SK-N-SH (cell line): ENCODE results near the gene NUP62CL. TPM values are rescaled to one million over a fixed set of nuclear protein-coding genes. Genes with fewer than 3 reads are reported as not detected.

Experiments
- CTCF ChIA-PET: fragments of 300-600, 350-600 bp; formaldehyde crosslinking; extraction: SDS; loops from one replicate; lab custom pipeline; 2021; lab: Yijun Ruan, JAX
- POLR2A ChIA-PET: fragments of 350-600 bp; sonication (Branson Sonifier 250); formaldehyde crosslinking; extraction: SDS; loops from one replicate; lab custom pipeline; 2020; ENCODE audit warnings: antibody characterized with exemption, inconsistent platforms; lab: Yijun Ruan, JAX
- DNase-seq: peaks from one replicate; pipeline ENCODE4 v3.0.0; 2012
- H2AFZ ChIP-seq: fragments of 200-600 bp; sonication (generic); 2 replicates; pipeline ENCODE4 v1.8.1; 2016; ENCODE audit warnings: antibody characterized with exemption, mild to moderate bottlenecking, low read depth
- H3F3A ChIP-seq: fragments of 200-600 bp; sonication (generic); replicated peaks from 2 replicates; pipeline ENCODE3; 2016; ENCODE audit warnings: antibody characterized with exemption, mild to moderate bottlenecking; ENCODE audit not compliant: insufficient read depth
- H3K27ac ChIP-seq, 2 experiments: fragments of 200-500 bp in 1 of 2; fragments of 200-600 bp in 1 of 2; sonication (Bioruptor generic) in 1 of 2; sonication (generic), shearing (Covaris generic) in 1 of 2; 2 replicates each; pipeline versions ENCODE4 v1.5.1 to v1.6.1; 2014 to 2016; ENCODE audit warnings: low read depth in 2 of 2, inconsistent platforms in 1 of 2, low read length in 1 of 2, mild to moderate bottlenecking in 1 of 2, mixed read lengths in 1 of 2
- H3K27me3 ChIP-seq: fragments of 200-600 bp; sonication (generic), shearing (Covaris generic); 2 replicates; pipeline ENCODE4 v1.6.1; 2016; ENCODE audit warnings: mixed run types; ENCODE audit not compliant: insufficient read depth
- H3K36me3 ChIP-seq, 2 experiments: fragments of 200-500 bp in 1 of 2; fragments of 200-600 bp in 1 of 2; sonication (Bioruptor generic) in 1 of 2; sonication (generic) in 1 of 2; replicated peaks in 1 of 2; 2 replicates each; pipeline versions ENCODE3 to v1.5.1; 2014 to 2016; ENCODE audit warnings: low read length in 1 of 2, mild to moderate bottlenecking in 1 of 2; ENCODE audit not compliant: insufficient read depth in 2 of 2, control insufficient read depth in 1 of 2
- H3K4me1 ChIP-seq, 2 experiments: fragments of 200-500 bp in 1 of 2; fragments of 200-600 bp in 1 of 2; sonication (Bioruptor generic) in 1 of 2; sonication (generic), shearing (Covaris generic) in 1 of 2; 2 replicates each; pipeline versions ENCODE4 v1.5.1 to v1.6.1; 2014 to 2016; ENCODE audit warnings: low read depth in 1 of 2, low read length in 1 of 2, mixed run types in 1 of 2; ENCODE audit not compliant: insufficient read depth in 2 of 2, control insufficient read depth in 1 of 2
- H3K4me2 ChIP-seq: fragments of 200-600 bp; sonication (generic), shearing (Covaris generic); 2 replicates; pipeline ENCODE4 v1.6.1; 2017; ENCODE audit warnings: mixed run types
- H3K4me3 ChIP-seq, 2 experiments: fragments of 200-500 bp in 1 of 2; fragments of 200-600 bp in 1 of 2; sonication (Bioruptor generic) in 1 of 2; sonication (generic), shearing (Covaris generic) in 1 of 2; 2 replicates each; pipeline versions ENCODE4 v1.5.1 to v1.8.1; 2014 to 2016; ENCODE audit warnings: low read depth in 2 of 2, inconsistent platforms in 1 of 2, low read length in 1 of 2, mild to moderate bottlenecking in 1 of 2, mixed read lengths in 1 of 2, moderate library complexity in 1 of 2
- H3K79me2 ChIP-seq: fragments of 200-600 bp; sonication (generic); 2 replicates; pipeline ENCODE4 v1.8.1; 2017; ENCODE audit warnings: mild to moderate bottlenecking; ENCODE audit not compliant: insufficient read depth
- H3K9ac ChIP-seq: fragments of 200-600 bp; sonication (generic); 2 replicates; pipeline ENCODE4 v1.6.1; 2017; ENCODE audit warnings: mixed run types
- H3K9me2 ChIP-seq: fragments of 200-600 bp; sonication (generic); 2 replicates; pipeline ENCODE4 v1.6.1; 2017; ENCODE audit warnings: mixed run types
- H3K9me3 ChIP-seq: fragments of 200-600 bp; sonication (generic); 2 replicates; pipeline ENCODE4 v1.6.1; 2017; ENCODE audit warnings: mixed run types, mild to moderate bottlenecking, moderate library complexity
- H4K20me1 ChIP-seq: fragments of 200-600 bp; sonication (generic); 2 replicates; pipeline ENCODE4 v1.6.1; 2017; ENCODE audit warnings: mild to moderate bottlenecking, mixed run types; ENCODE audit not compliant: insufficient read depth
- CTCF ChIP-seq: fragments of 200-600 bp; sonication (generic); IDR thresholded peaks from 2 replicates; pipeline ENCODE4 v1.6.1; 2017; ENCODE audit warnings: antibody characterized with exemption, mild to moderate bottlenecking, moderate library complexity
- ELF1 ChIP-seq: IDR thresholded peaks from 2 replicates; pipeline ENCODE4 v1.4.0; 2012
- FOXJ3 ChIP-seq: sonication (generic); formaldehyde crosslinking; IDR thresholded peaks from 2 replicates; pipeline ENCODE4 v1.5.1; 2020; ENCODE audit warnings: mild to moderate bottlenecking, missing genetic modification reagents
- IRF3 ChIP-seq: fragments of 150-350 bp; IDR thresholded peaks from 2 replicates; pipeline ENCODE4 v1.6.1; 2016; ENCODE audit warnings: mild to moderate bottlenecking, low read depth, low read length
- MXI1 ChIP-seq: IDR thresholded peaks from 2 replicates; pipeline ENCODE4 v1.6.1; 2012; ENCODE audit warnings: mild to moderate bottlenecking, low read depth, low read length, improper control_type of control experiment
- NRF1 ChIP-seq: IDR thresholded peaks from 2 replicates; pipeline ENCODE4 v1.6.1; 2012; ENCODE audit warnings: low read depth, mild to moderate bottlenecking, low read length
- PBX3 ChIP-seq: IDR thresholded peaks from 2 replicates; pipeline ENCODE4; 2012
- POLR2AphosphoS5 ChIP-seq: IDR thresholded peaks from 2 replicates; pipeline ENCODE4 v1.6.1; 2012; ENCODE audit warnings: low read depth, low read length
- RAD21 ChIP-seq: IDR thresholded peaks from 2 replicates; pipeline ENCODE4 v1.6.1; 2012; ENCODE audit warnings: mild to moderate bottlenecking, low read length
- RCOR1 ChIP-seq: fragments of 150-350 bp; IDR thresholded peaks from 2 replicates; pipeline ENCODE4 v1.6.1; 2017; ENCODE audit warnings: antibody characterized with exemption, low read length
- SIN3A ChIP-seq: IDR thresholded peaks from 2 replicates; pipeline ENCODE4 v1.6.1; 2012; ENCODE audit warnings: low read depth, mild to moderate bottlenecking, low read length, moderate library complexity, borderline replicate concordance
- SMC3 ChIP-seq: IDR thresholded peaks from 2 replicates; pipeline ENCODE4 v1.6.1; 2012; ENCODE audit warnings: low read depth, low read length, improper control_type of control experiment
- TAF1 ChIP-seq: IDR thresholded peaks from 2 replicates; pipeline ENCODE4 v1.6.1; 2012; ENCODE audit warnings: low read depth, mild to moderate bottlenecking, low read length, moderate library complexity, borderline replicate concordance
- USF2 ChIP-seq: fragments of 150-350 bp; IDR thresholded peaks from 2 replicates; pipeline ENCODE4 v1.6.1; 2017; ENCODE audit warnings: antibody characterized with exemption, low read length, low read depth, borderline replicate concordance
- ZBTB33 ChIP-seq: IDR thresholded peaks from 2 replicates; pipeline ENCODE4 v1.4.0; 2012; ENCODE audit warnings: low read depth, borderline replicate concordance
- WGBS: methylation state at CpG from one replicate; pipeline ENCODE4 v1.1.6; 2017; ENCODE audit warnings: low lambda C conversion rate; 5-methylcytosine and 5-hydroxymethylcytosine counted together
- polyA plus RNA-seq, 3 experiments: library from polyadenylated mRNA; depleted of rRNA; stranded (reverse); fragments of >200 nt; gene quantifications; 2 replicates each; pipeline ENCODE4 v1.2.3, GENCODE V29; 2012

The NUP62CL gene
- polyA plus RNA-seq, 1 of the 3 experiments (the other 2 are of a cell fraction), result 3.3 TPM

- no peak overlapping the region for H3K4me3 ChIP-seq
- DNase-seq, result no peak
- H3K9ac ChIP-seq, result no peak overlapping the region
- no peak overlapping the region for H3K4me2 ChIP-seq
- no peaks in the 10 kb centered on the region for H4K20me1 ChIP-seq
- no peaks in the 10 kb centered on the region for H3F3A ChIP-seq
- WGBS, result 39% methylated on average over 5 of the region's 6 CpGs
- no peaks in the 10 kb centered on the region for H3K9me3 ChIP-seq
- H3K9me2 ChIP-seq, result no peaks in the 10 kb centered on the region
- POLR2A ChIA-PET, result no interaction called here
- no peaks in the 10 kb centered on the region; the same call in 1 of the 2 replicates for H3K27me3 ChIP-seq
- no peaks in the 10 kb centered on the region for H3K36me3 ChIP-seq
- H3K79me2 ChIP-seq, result no peaks in the 10 kb centered on the region
- TF ChIP-seq SIN3A, result no peak
- TF ChIP-seq IRF3, result no peak
- no peak for TF ChIP-seq POLR2AphosphoS5
- no peak for TF ChIP-seq PBX3
- TF ChIP-seq, all 33 proteins: peak for 0
- H3K4me1 ChIP-seq, result no peaks in the 10 kb centered on the region; a peak in 1 of 4 replicates
- CTCF ChIA-PET, result no interaction called here
- no peak overlapping the region for H3K27ac ChIP-seq
- H2AFZ ChIP-seq, result no peak overlapping the region
Observed at GRCh38 chrX:107154787-107155620, 51.2 kb downstream of the NUP62CL start.

GRCh38 chrX:107153005-107153404 lies 53.2 kb downstream of the NUP62CL start:
- Histone ChIP-seq H4K20me1 (no peaks in the 10 kb centered on the region), H3K4me3 (no peak overlapping the region), H3K9ac (no peak overlapping the region), H3K9me2 (no peaks in the 10 kb centered on the region), H3K27me3 (no peaks in the 10 kb centered on the region; the same call in 1 of the 2 replicates), H3K79me2 (no peaks in the 10 kb centered on the region), H3K9me3 (no peaks in the 10 kb centered on the region), H3F3A (no peaks in the 10 kb centered on the region), H3K4me1 (no peaks in the 10 kb centered on the region; a peak in 1 of 4 replicates), H3K27ac (no peak overlapping the region), H2AFZ (no peak overlapping the region), H3K4me2 (no peak overlapping the region), H3K36me3 (no peaks in the 10 kb centered on the region)
- WGBS, result 49% methylated on average over 5 of the region's 5 CpGs
- no peak for DNase-seq
- ChIA-PET POLR2A (no interaction called here), CTCF (no interaction called here)
- TF ChIP-seq TAF1, result no peak
- no peak for TF ChIP-seq RAD21
- TF ChIP-seq CTCF, result no peak
- no peak for TF ChIP-seq SMC3
- TF ChIP-seq ELF1, result no peak
- no peak for TF ChIP-seq POLR2AphosphoS5
- TF ChIP-seq FOXJ3, result no peak
- no peak for TF ChIP-seq MXI1
- TF ChIP-seq RCOR1, result no peak
- TF ChIP-seq SIN3A, result no peak
- TF ChIP-seq NRF1, result no peak
- no peak for TF ChIP-seq USF2
- no peak for TF ChIP-seq ZBTB33
